HG02623 (cell line): ENCODE results near the gene CHST15.
"Not testable (repeated sequence)": the region's sequence is repeated elsewhere in the genome, so short reads cannot be mapped to it uniquely, and the experiment has no call there.

Experiments
- ATAC-seq: cut with Tn5 transposase; IDR thresholded peaks from one replicate; pipeline ENCODE4 v1.9.1; 2021; ENCODE audit warnings: moderate library complexity; ENCODE audit not compliant: unreplicated experiment

CHST15 gene

GRCh38 chr10:124124769-124125161 is 31.4 kb upstream of the CHST15 start:
- no peak for ATAC-seq

- no peak for ATAC-seq
Observed at GRCh38 chr10:124124123-124124768, 30.8 kb upstream of the CHST15 start.

GRCh38 chr10:124123156-124123555 is 29.8 kb upstream of the CHST15 start:
- no peak for ATAC-seq

GRCh38 chr10:124122211-124122610 is 28.8 kb upstream of the CHST15 start:
- ATAC-seq, result no peak

- no peak for ATAC-seq
Observed at GRCh38 chr10:124120410-124121061, 27.1 kb upstream of the CHST15 start.

- no peak for ATAC-seq
Observed at GRCh38 chr10:124119946-124120345, 26.5 kb upstream of the CHST15 start.

GRCh38 chr10:124119216-124119615 is 25.8 kb upstream of the CHST15 start:
- no peak for ATAC-seq

GRCh38 chr10:124117833-124118232 is 24.4 kb upstream of the CHST15 start:
- ATAC-seq, result no peak

- no peak for ATAC-seq
Observed at GRCh38 chr10:124117511-124117785, 24.1 kb upstream of the CHST15 start.

- no peak for ATAC-seq
Observed at GRCh38 chr10:124116771-124117510, 23.5 kb upstream of the CHST15 start.

GRCh38 chr10:124114696-124115095 is 21.3 kb upstream of the CHST15 start:
- ATAC-seq, result no peak

GRCh38 chr10:124112891-124113580 is 19.6 kb upstream of the CHST15 start:
- no peak for ATAC-seq

- no peak for ATAC-seq
Observed at GRCh38 chr10:124110882-124111281, 17.5 kb upstream of the CHST15 start.

- ATAC-seq, result no peak
Observed at GRCh38 chr10:124109261-124109660, 15.9 kb upstream of the CHST15 start.

- ATAC-seq, result no peak
Observed at GRCh38 chr10:124107072-124107471, 13.7 kb upstream of the CHST15 start.

- peak; percentile 71 for ATAC-seq
Observed at GRCh38 chr10:124106241-124106879, 13.0 kb upstream of the CHST15 start.

GRCh38 chr10:124105594-124105993 is 12.2 kb upstream of the CHST15 start:
- ATAC-seq, result no peak

- ATAC-seq, result no peak
Observed at GRCh38 chr10:124105045-124105444, 11.6 kb upstream of the CHST15 start.

- ATAC-seq, result no peak
Observed at GRCh38 chr10:124104011-124104627, 10.7 kb upstream of the CHST15 start.

- ATAC-seq, result no peak
Observed at GRCh38 chr10:124101351-124101750, 8.0 kb upstream of the CHST15 start.

GRCh38 chr10:124100651-124101050 is 7.3 kb upstream of the CHST15 start:
- ATAC-seq, result not testable (repeated sequence)
